HepG2 (cell line): ENCODE data around the gene NR2C1. TPM values are rescaled to one million over a fixed set of nuclear protein-coding genes. Genes with fewer than 3 reads are reported as not detected.

ENCODE experiments used
- ARNTL ChIP-seq: sonication (generic); formaldehyde crosslinking; IDR thresholded peaks from 2 replicates; pipeline ENCODE4 v1.4.0; 2020; ENCODE audit warnings: mild to moderate bottlenecking, missing genetic modification reagents
- JUND ChIP-seq: sonication (generic); formaldehyde crosslinking; IDR thresholded peaks from 2 replicates; pipeline ENCODE4 v1.8.0; 2022; ENCODE audit warnings: mild to moderate bottlenecking, missing genetic modification reagents
- KLF16 ChIP-seq, 2 experiments: sonication (generic) in 1 of 2; formaldehyde crosslinking in 1 of 2; IDR thresholded peaks; 2 replicates each; pipeline versions ENCODE4 v1.6.1 to v1.8.0; 2016 to 2023; ENCODE audit warnings: missing genetic modification reagents in 2 of 2, missing compliant biosample characterization in 1 of 2
- MAFK ChIP-seq, 2 experiments: IDR thresholded peaks in 1 of 2; conservative IDR thresholded peaks in 1 of 2; 2 replicates each; pipeline ENCODE4 v1.6.1; 2011; ENCODE audit warnings: improper control_type of control experiment in 2 of 2, low read length in 2 of 2
- SP4 ChIP-seq: sonication (generic); formaldehyde crosslinking; IDR thresholded peaks from 2 replicates; pipeline ENCODE4 v1.8.1; 2023; ENCODE audit warnings: mild to moderate bottlenecking, missing genetic modification reagents
- ZKSCAN5 ChIP-seq: sonication (generic); formaldehyde crosslinking; IDR thresholded peaks from 2 replicates; pipeline ENCODE4 v1.5.1; 2020; ENCODE audit warnings: mild to moderate bottlenecking, missing genetic modification reagents
- polyA plus RNA-seq, 8 experiments: library from polyadenylated mRNA; depleted of rRNA in 3 of 8; stranded (reverse) in 7 of 8; unstranded in 1 of 8; fragments of >200 nt; fragmentation: Illumina TruSeq in 4 of 8; extraction: Trizol in 4 of 8; gene quantifications; 2 replicates each; pipeline versions ENCODE4 v1.2.1 to v1.2.3, GENCODE V29; 2011 to 2016; ENCODE audit warnings: low read depth in 4 of 8, missing spikeins in 1 of 8, mixed read lengths in 1 of 8; ENCODE audit not compliant: insufficient read depth in 1 of 8
- total RNA-seq, 5 experiments: library from RNA; depleted of rRNA; stranded (reverse); fragments of >200 nt; fragmentation: Illumina TruSeq; extraction: Trizol; gene quantifications; 2 replicates each; pipeline ENCODE4 v1.2.3, GENCODE V29; 2016; ENCODE audit warnings: low read depth in 1 of 5
- TF ChIP-seq, protein P1 (sequence below): sonication (generic); formaldehyde crosslinking; IDR thresholded peaks from 2 replicates; pipeline ENCODE4 v1.4.0; 2020; ENCODE audit warnings: missing genetic modification reagents
- TF ChIP-seq, protein P2 (sequence below): sonication (generic); formaldehyde crosslinking; IDR thresholded peaks from 2 replicates; pipeline ENCODE4 v1.4.0; 2020; ENCODE audit warnings: low read depth, missing genetic modification reagents
- TF ChIP-seq, protein P3 (sequence below): sonication (generic); formaldehyde crosslinking; IDR thresholded peaks from 2 replicates; pipeline ENCODE4 v1.4.0; 2020; ENCODE audit warnings: mild to moderate bottlenecking, missing genetic modification reagents

Gene NR2C1
- total and polyA plus RNA-seq, 2 of the 13 experiments (the other 11 are each of a cell fraction or from before 2014, with no cell fraction given): 38.0 to 70.8 TPM

DNA sequence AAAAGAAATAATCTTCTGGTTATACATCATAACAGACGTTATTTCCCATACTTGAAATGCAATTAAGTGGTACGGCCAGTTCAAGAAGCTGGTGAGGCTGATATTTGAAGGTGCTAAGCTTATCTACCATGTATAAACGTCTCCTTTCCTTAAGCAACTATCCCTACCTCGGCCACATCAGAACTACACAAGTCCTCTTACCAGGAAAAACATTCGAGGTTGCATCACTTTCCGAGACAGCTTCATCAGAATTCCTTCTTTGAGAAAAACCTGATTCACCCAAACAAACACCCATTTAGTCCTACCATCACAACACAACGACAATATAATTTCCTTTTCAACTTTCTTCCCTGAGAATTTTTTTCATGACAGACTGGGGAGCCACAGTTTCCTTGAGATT, 33.9 kb upstream of the NR2C1 start (continued):
- TF ChIP-seq ARNTL (CRISPR knock-in tag) (no peak), ZKSCAN5 (CRISPR knock-in tag) (no peak), MAFK (conservative IDR thresholded peaks at IDR 0.05 in 1 of 2, IDR thresholded peaks at IDR 0.05 in 1 of 2; ENCODE audit: low read length in 2 of 2) (no peak), KLF16 (CRISPR knock-in tag; IDR thresholded peaks at IDR 0.05) (no peak), SP4 (CRISPR knock-in tag) (no peak), JUND (CRISPR knock-in tag) (no peak)
- TF ChIP-seq, protein P1, sequence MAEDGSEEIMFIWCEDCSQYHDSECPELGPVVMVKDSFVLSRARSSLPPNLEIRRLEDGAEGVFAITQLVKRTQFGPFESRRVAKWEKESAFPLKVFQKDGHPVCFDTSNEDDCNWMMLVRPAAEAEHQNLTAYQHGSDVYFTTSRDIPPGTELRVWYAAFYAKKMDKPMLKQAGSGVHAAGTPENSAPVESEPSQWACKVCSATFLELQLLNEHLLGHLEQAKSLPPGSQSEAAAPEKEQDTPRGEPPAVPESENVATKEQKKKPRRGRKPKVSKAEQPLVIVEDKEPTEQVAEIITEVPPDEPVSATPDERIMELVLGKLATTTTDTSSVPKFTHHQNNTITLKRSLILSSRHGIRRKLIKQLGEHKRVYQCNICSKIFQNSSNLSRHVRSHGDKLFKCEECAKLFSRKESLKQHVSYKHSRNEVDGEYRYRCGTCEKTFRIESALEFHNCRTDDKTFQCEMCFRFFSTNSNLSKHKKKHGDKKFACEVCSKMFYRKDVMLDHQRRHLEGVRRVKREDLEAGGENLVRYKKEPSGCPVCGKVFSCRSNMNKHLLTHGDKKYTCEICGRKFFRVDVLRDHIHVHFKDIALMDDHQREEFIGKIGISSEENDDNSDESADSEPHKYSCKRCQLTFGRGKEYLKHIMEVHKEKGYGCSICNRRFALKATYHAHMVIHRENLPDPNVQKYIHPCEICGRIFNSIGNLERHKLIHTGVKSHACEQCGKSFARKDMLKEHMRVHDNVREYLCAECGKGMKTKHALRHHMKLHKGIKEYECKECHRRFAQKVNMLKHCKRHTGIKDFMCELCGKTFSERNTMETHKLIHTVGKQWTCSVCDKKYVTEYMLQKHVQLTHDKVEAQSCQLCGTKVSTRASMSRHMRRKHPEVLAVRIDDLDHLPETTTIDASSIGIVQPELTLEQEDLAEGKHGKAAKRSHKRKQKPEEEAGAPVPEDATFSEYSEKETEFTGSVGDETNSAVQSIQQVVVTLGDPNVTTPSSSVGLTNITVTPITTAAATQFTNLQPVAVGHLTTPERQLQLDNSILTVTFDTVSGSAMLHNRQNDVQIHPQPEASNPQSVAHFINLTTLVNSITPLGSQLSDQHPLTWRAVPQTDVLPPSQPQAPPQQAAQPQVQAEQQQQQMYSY (CRISPR knock-in tag): no peak
- TF ChIP-seq, protein P2, sequence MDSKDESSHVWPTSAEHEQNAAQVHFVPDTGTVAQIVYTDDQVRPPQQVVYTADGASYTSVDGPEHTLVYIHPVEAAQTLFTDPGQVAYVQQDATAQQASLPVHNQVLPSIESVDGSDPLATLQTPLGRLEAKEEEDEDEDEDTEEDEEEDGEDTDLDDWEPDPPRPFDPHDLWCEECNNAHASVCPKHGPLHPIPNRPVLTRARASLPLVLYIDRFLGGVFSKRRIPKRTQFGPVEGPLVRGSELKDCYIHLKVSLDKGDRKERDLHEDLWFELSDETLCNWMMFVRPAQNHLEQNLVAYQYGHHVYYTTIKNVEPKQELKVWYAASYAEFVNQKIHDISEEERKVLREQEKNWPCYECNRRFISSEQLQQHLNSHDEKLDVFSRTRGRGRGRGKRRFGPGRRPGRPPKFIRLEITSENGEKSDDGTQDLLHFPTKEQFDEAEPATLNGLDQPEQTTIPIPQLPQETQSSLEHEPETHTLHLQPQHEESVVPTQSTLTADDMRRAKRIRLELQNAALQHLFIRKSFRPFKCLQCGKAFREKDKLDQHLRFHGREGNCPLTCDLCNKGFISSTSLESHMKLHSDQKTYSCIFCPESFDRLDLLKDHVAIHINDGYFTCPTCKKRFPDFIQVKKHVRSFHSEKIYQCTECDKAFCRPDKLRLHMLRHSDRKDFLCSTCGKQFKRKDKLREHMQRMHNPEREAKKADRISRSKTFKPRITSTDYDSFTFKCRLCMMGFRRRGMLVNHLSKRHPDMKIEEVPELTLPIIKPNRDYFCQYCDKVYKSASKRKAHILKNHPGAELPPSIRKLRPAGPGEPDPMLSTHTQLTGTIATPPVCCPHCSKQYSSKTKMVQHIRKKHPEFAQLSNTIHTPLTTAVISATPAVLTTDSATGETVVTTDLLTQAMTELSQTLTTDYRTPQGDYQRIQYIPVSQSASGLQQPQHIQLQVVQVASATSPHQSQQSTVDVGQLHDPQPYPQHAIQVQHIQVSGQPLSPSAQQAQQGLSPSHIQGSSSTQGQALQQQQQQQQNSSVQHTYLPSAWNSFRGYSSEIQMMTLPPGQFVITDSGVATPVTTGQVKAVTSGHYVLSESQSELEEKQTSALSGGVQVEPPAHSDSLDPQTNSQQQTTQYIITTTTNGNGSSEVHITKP (CRISPR knock-in tag): no peak
- TF ChIP-seq, protein P3, sequence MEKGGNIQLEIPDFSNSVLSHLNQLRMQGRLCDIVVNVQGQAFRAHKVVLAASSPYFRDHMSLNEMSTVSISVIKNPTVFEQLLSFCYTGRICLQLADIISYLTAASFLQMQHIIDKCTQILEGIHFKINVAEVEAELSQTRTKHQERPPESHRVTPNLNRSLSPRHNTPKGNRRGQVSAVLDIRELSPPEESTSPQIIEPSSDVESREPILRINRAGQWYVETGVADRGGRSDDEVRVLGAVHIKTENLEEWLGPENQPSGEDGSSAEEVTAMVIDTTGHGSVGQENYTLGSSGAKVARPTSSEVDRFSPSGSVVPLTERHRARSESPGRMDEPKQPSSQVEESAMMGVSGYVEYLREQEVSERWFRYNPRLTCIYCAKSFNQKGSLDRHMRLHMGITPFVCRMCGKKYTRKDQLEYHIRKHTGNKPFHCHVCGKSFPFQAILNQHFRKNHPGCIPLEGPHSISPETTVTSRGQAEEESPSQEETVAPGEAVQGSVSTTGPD (CRISPR knock-in tag): no peak
